ENCODE results near the gene TRIM45.
"Not testable (repeated sequence)": the region's sequence is repeated elsewhere in the genome, so short reads cannot be mapped to it uniquely, and the experiment has no call there.

The TRIM45 gene

GRCh38 chr1:117121589-117122329, at the start of gene TRIM45:
TSS of gene TRIM45 (minus strand) at chr1:117121749. CDS start at chr1:117121201, 548 bp downstream.
- Histone ChIP-seq H3K36me3 (ENCODE audit: control insufficient read depth in 1 of 2, insufficient read depth in 2 of 2, low read length in 2 of 2) (no peaks in the 10 kb centered on the region), H3K27ac (ENCODE audit: low read depth, low read length) (peak within 1 kb of the TSS; percentile 86), H3K9ac (ENCODE audit: low read depth in 1 of 2, low read length in 2 of 2) (peak within 1 kb of the TSS; percentile 79 to 92), H3K9me3 (ENCODE audit: control insufficient read depth in 1 of 2, low read length in 2 of 2) (no peaks in the 10 kb centered on the region), H3K27me3 (ENCODE audit: control insufficient read depth in 1 of 2, insufficient read depth in 2 of 2, low read length in 2 of 2) (no peaks in the 10 kb centered on the region), H3K4me3 (ENCODE audit: low read depth in 1 of 2, low read length in 2 of 2) (peak within 1 kb of the TSS; percentile 87 to 92), H3K4me1 (ENCODE audit: control insufficient read depth in 1 of 2, insufficient read depth in 2 of 2, low read length in 2 of 2) (peaks cover 33 to 37% of the 10 kb centered on the region in 2 donors)

DNA sequence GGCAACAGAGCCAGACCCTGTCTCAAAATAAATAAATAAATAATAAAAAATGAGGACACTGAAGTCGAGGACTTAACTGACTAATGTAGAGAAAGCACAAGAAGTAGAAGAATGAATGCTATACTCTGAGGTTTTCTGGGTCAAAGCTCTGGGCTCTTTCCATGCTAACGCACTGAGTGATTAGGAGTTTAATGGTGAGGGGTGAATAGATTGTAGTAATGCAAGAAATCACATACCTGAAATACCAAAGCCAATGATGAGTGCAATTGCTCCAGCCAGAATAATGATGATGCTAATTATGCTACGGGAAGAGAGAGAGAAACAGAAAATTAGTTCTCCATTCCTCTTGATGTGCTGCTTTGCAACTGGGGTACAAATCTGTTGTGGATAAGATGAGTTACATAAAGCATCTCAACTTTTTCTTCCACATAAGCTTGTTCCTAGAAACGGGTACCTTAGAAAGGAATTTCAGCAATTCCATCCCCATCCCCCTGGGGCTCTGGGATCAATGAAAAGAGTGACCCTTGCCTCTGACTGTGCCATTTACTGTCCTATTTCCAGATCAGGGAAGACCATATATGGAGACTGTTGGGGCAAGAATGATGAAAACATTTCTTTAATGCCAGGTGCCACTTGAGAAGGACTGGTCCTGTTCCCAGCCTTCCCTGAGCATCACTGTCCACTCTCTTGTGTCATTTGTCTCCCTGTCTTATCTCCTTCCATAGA, 48.5 kb upstream of the TRIM45 start:
- no peak overlapping the region for H3K9ac ChIP-seq (ENCODE audit: low read depth in 1 of 2, low read length in 2 of 2)

DNA sequence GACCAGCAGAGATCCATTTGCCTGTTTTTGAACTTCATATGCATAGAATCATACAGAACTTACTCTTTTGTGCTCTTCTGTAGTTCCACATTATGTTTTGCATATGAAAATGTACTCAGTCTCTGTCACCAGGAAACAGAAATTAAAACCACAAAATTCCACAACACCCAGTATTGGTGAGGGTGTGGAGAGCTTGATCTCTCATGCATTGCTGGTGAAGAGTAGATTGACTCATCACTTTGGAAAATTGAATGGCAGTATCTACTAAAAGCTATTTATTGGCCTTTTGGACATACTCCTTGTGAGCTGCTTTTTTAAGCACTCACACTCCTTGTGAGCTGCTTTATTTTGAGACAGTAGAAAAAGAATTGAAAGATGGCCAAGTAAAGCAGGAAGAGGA, 45.9 kb upstream of the TRIM45 start:
- H3K4me3 ChIP-seq (ENCODE audit: low read depth in 1 of 2, low read length in 2 of 2) = no peak overlapping the region
- H3K27me3 ChIP-seq (ENCODE audit: control insufficient read depth in 1 of 2, insufficient read depth in 2 of 2, low read length in 2 of 2) = peaks cover 0 to 3% of the 10 kb centered on the region in 2 donors
- no peaks in the 10 kb centered on the region for H3K9me3 ChIP-seq (ENCODE audit: control insufficient read depth in 1 of 2, low read length in 2 of 2)
- no peaks in the 10 kb centered on the region for H3K36me3 ChIP-seq (ENCODE audit: control insufficient read depth in 1 of 2, insufficient read depth in 2 of 2, low read length in 2 of 2)
- no peak overlapping the region for H3K27ac ChIP-seq (ENCODE audit: low read depth, low read length)
- no peak overlapping the region for H3K9ac ChIP-seq (ENCODE audit: low read depth in 1 of 2, low read length in 2 of 2)
- peaks cover 0 to 3% of the 10 kb centered on the region in 2 donors for H3K4me1 ChIP-seq (ENCODE audit: control insufficient read depth in 1 of 2, insufficient read depth in 2 of 2, low read length in 2 of 2)

More for the DNA sequence above, 48.5 kb upstream of the TRIM45 start:
- no peaks in the 10 kb centered on the region for H3K9me3 ChIP-seq (ENCODE audit: control insufficient read depth in 1 of 2, low read length in 2 of 2)
- H3K4me3 ChIP-seq (ENCODE audit: low read depth in 1 of 2, low read length in 2 of 2) = no peak overlapping the region
- H3K4me1 ChIP-seq (ENCODE audit: control insufficient read depth in 1 of 2, insufficient read depth in 2 of 2, low read length in 2 of 2) = no peaks in the 10 kb centered on the region
- no peak overlapping the region for H3K27ac ChIP-seq (ENCODE audit: low read depth, low read length)
- H3K36me3 ChIP-seq (ENCODE audit: control insufficient read depth in 1 of 2, insufficient read depth in 2 of 2, low read length in 2 of 2) = no peaks in the 10 kb centered on the region
- no peaks in the 10 kb centered on the region for H3K27me3 ChIP-seq (ENCODE audit: control insufficient read depth in 1 of 2, insufficient read depth in 2 of 2, low read length in 2 of 2)

GRCh38 chr1:117166076-117166475, 44.5 kb upstream of the TRIM45 start:
- H3K27me3 ChIP-seq (ENCODE audit: control insufficient read depth in 1 of 2, insufficient read depth in 2 of 2, low read length in 2 of 2) = peaks cover 0 to 3% of the 10 kb centered on the region in 2 donors
- H3K36me3 ChIP-seq (ENCODE audit: control insufficient read depth in 1 of 2, insufficient read depth in 2 of 2, low read length in 2 of 2) = no peaks in the 10 kb centered on the region
- no peak overlapping the region for H3K9ac ChIP-seq (ENCODE audit: low read depth in 1 of 2, low read length in 2 of 2)
- peaks cover 3 to 4% of the 10 kb centered on the region in 2 donors for H3K4me1 ChIP-seq (ENCODE audit: control insufficient read depth in 1 of 2, insufficient read depth in 2 of 2, low read length in 2 of 2)
- no peaks in the 10 kb centered on the region for H3K9me3 ChIP-seq (ENCODE audit: control insufficient read depth in 1 of 2, low read length in 2 of 2)
- H3K4me3 ChIP-seq (ENCODE audit: low read depth in 1 of 2, low read length in 2 of 2) = no peak overlapping the region
- H3K27ac ChIP-seq (ENCODE audit: low read depth, low read length) = no peak overlapping the region

GRCh38 chr1:117164209-117164608, 42.7 kb upstream of the TRIM45 start:
- Histone ChIP-seq H3K27me3 (ENCODE audit: control insufficient read depth in 1 of 2, insufficient read depth in 2 of 2, low read length in 2 of 2) (peaks cover 0 to 3% of the 10 kb centered on the region in 2 donors), H3K4me1 (ENCODE audit: control insufficient read depth in 1 of 2, insufficient read depth in 2 of 2, low read length in 2 of 2) (peaks cover 3 to 4% of the 10 kb centered on the region in 2 donors), H3K9ac (ENCODE audit: low read depth in 1 of 2, low read length in 2 of 2) (no peak overlapping the region), H3K36me3 (ENCODE audit: control insufficient read depth in 1 of 2, insufficient read depth in 2 of 2, low read length in 2 of 2) (no peaks in the 10 kb centered on the region), H3K4me3 (ENCODE audit: low read depth in 1 of 2, low read length in 2 of 2) (no peak overlapping the region), H3K9me3 (ENCODE audit: control insufficient read depth in 1 of 2, low read length in 2 of 2) (no peaks in the 10 kb centered on the region), H3K27ac (ENCODE audit: low read depth, low read length) (no peak overlapping the region)

- no peaks in the 10 kb centered on the region for H3K9me3 ChIP-seq (ENCODE audit: control insufficient read depth in 1 of 2, low read length in 2 of 2)
- H3K27me3 ChIP-seq (ENCODE audit: control insufficient read depth in 1 of 2, insufficient read depth in 2 of 2, low read length in 2 of 2) = peaks cover 0 to 3% of the 10 kb centered on the region in 2 donors
- H3K9ac ChIP-seq (ENCODE audit: low read depth in 1 of 2, low read length in 2 of 2) = no peak overlapping the region
- H3K27ac ChIP-seq (ENCODE audit: low read depth, low read length) = no peak overlapping the region
- H3K4me1 ChIP-seq (ENCODE audit: control insufficient read depth in 1 of 2, insufficient read depth in 2 of 2, low read length in 2 of 2) = peaks cover 3 to 4% of the 10 kb centered on the region in 2 donors
- H3K36me3 ChIP-seq (ENCODE audit: control insufficient read depth in 1 of 2, insufficient read depth in 2 of 2, low read length in 2 of 2) = no peaks in the 10 kb centered on the region
- no peak overlapping the region for H3K4me3 ChIP-seq (ENCODE audit: low read depth in 1 of 2, low read length in 2 of 2)
These were observed 41.3 kb upstream of the TRIM45 start for GRCh38 chr1:117162816-117163215.

- no peak overlapping the region for H3K9ac ChIP-seq (ENCODE audit: low read depth in 1 of 2, low read length in 2 of 2)
- H3K4me1 ChIP-seq (ENCODE audit: control insufficient read depth in 1 of 2, insufficient read depth in 2 of 2, low read length in 2 of 2) = peaks cover 3 to 4% of the 10 kb centered on the region in 2 donors
- H3K9me3 ChIP-seq (ENCODE audit: control insufficient read depth in 1 of 2, low read length in 2 of 2) = no peaks in the 10 kb centered on the region
- H3K27me3 ChIP-seq (ENCODE audit: control insufficient read depth in 1 of 2, insufficient read depth in 2 of 2, low read length in 2 of 2) = peaks cover 0 to 3% of the 10 kb centered on the region in 2 donors
- no peak overlapping the region for H3K27ac ChIP-seq (ENCODE audit: low read depth, low read length)
- no peaks in the 10 kb centered on the region for H3K36me3 ChIP-seq (ENCODE audit: control insufficient read depth in 1 of 2, insufficient read depth in 2 of 2, low read length in 2 of 2)
- no peak overlapping the region for H3K4me3 ChIP-seq (ENCODE audit: low read depth in 1 of 2, low read length in 2 of 2)
These were observed 40.3 kb upstream of the TRIM45 start for GRCh38 chr1:117161887-117162286.

GRCh38 chr1:117151305-117151704, 29.8 kb upstream of the TRIM45 start:
- H3K4me3 ChIP-seq (ENCODE audit: low read depth in 1 of 2, low read length in 2 of 2); H3K36me3 ChIP-seq (ENCODE audit: control insufficient read depth in 1 of 2, insufficient read depth in 2 of 2, low read length in 2 of 2); H3K27me3 ChIP-seq (ENCODE audit: control insufficient read depth in 1 of 2, insufficient read depth in 2 of 2, low read length in 2 of 2); H3K4me1 ChIP-seq (ENCODE audit: control insufficient read depth in 1 of 2, insufficient read depth in 2 of 2, low read length in 2 of 2); H3K9me3 ChIP-seq (ENCODE audit: control insufficient read depth in 1 of 2, low read length in 2 of 2); H3K27ac ChIP-seq (ENCODE audit: low read depth, low read length); H3K9ac ChIP-seq (ENCODE audit: low read depth in 1 of 2, low read length in 2 of 2): not testable (repeated sequence)

DNA sequence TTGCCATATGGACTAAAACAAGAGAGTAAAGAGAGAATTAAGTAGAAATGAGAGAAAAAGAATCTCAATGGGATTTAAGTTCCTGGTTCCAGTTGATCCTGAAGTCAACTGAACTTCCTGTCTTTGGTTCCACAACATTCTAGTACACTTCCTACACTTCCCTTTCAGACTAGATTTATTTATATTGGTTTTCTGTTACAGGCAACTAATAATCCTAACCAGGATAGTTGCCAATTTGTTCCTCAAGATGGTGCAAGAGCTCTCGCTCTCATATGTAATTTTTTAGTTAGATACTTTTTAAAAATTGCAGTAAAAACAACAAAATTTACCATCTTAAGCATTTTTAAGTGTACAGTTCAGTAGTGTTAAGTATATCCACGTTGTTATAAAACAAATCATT, 28.8 kb upstream of the TRIM45 start:
- Histone ChIP-seq H3K27me3 (ENCODE audit: control insufficient read depth in 1 of 2, insufficient read depth in 2 of 2, low read length in 2 of 2) (peaks cover 0 to 1% of the 10 kb centered on the region in 2 donors), H3K27ac (ENCODE audit: low read depth, low read length) (no peak overlapping the region), H3K4me1 (ENCODE audit: control insufficient read depth in 1 of 2, insufficient read depth in 2 of 2, low read length in 2 of 2) (no peaks in the 10 kb centered on the region), H3K9ac (ENCODE audit: low read depth in 1 of 2, low read length in 2 of 2) (no peak overlapping the region), H3K4me3 (ENCODE audit: low read depth in 1 of 2, low read length in 2 of 2) (no peak overlapping the region), H3K9me3 (ENCODE audit: control insufficient read depth in 1 of 2, low read length in 2 of 2) (no peaks in the 10 kb centered on the region), H3K36me3 (ENCODE audit: control insufficient read depth in 1 of 2, insufficient read depth in 2 of 2, low read length in 2 of 2) (no peaks in the 10 kb centered on the region)

DNA sequence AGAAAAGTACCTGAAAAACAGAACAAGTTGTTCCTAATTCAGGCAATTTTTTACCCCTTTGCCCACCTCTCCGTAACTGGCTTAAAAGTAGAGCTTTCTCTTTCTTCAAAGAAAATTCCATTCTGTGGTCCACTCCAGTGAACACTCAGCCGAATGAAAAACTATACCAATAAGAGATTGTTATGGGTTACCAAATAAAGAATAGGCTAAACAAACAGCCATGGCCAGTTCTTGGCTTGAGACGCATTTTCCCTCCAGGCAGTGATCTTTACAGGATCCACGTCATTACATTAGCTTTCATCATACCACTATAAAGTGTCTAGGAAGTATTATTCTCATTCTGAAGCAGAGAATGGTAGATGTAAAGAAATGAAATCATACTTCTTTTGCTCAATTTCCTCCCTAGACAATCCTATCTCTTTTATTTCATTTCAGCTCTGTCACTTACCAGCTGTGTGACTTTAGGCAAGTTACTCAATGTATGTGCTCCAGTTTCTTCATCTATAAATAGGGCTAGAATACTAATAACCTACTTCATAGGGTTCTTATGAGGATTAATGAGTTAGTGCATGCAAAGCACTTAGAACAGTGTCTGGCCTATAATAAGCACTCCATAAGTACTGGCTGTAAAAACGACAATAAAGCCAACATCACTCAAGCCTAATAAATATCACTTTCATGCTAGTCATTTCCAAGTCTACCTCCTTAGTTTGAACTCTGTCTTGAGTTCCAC, 26.5 kb upstream of the TRIM45 start:
- Histone ChIP-seq H3K9me3 (ENCODE audit: control insufficient read depth in 1 of 2, low read length in 2 of 2) (no peaks in the 10 kb centered on the region), H3K36me3 (ENCODE audit: control insufficient read depth in 1 of 2, insufficient read depth in 2 of 2, low read length in 2 of 2) (no peaks in the 10 kb centered on the region), H3K9ac (ENCODE audit: low read depth in 1 of 2, low read length in 2 of 2) (no peak overlapping the region), H3K4me3 (ENCODE audit: low read depth in 1 of 2, low read length in 2 of 2) (no peak overlapping the region), H3K27me3 (ENCODE audit: control insufficient read depth in 1 of 2, insufficient read depth in 2 of 2, low read length in 2 of 2) (peaks cover 0 to 3% of the 10 kb centered on the region in 2 donors), H3K27ac (ENCODE audit: low read depth, low read length) (no peak overlapping the region), H3K4me1 (ENCODE audit: control insufficient read depth in 1 of 2, insufficient read depth in 2 of 2, low read length in 2 of 2) (no peaks in the 10 kb centered on the region)
